Keratinocyte (primary cell): ENCODE data around the gene TMEM270. TPM values are rescaled to one million over a fixed set of nuclear protein-coding genes. Genes with fewer than 3 reads are reported as not detected.
A peak's percentile ranks its signal among the peaks of the same experiment; 100 is the strongest.

Experiments
- DNase-seq: peaks from one replicate; pipeline ENCODE4 v3.0.0-alpha.2; 2011; ENCODE audit warnings: low read depth, missing footprints, low spot score
- FAIRE-seq: peaks from 2 replicates; lab custom pipeline; 2011; peaks lifted over from hg19 to GRCh38; lab: Jason Lieb, UNC
- H2AFZ ChIP-seq: 2 replicates; pipeline ENCODE4 v1.6.0; 2012; ENCODE audit warnings: low read length, control low read depth, inconsistent platforms; ENCODE audit not compliant: control insufficient read depth
- H3K27ac ChIP-seq: 2 replicates; pipeline ENCODE4 v1.5.1; 2011; ENCODE audit warnings: low read length; ENCODE audit not compliant: control insufficient read depth, insufficient read depth
- H3K27me3 ChIP-seq: 3 replicates; pipeline ENCODE4 v1.6.0; 2011; ENCODE audit warnings: low read length; ENCODE audit not compliant: control insufficient read depth, insufficient read depth; ENCODE audit errors: extremely low read depth
- H3K36me3 ChIP-seq, 2 experiments: 2 replicates in 1 of 2; 3 replicates in 1 of 2; pipeline ENCODE4 v1.5.1; 2011; ENCODE audit warnings: low read length in 2 of 2, mild to moderate bottlenecking in 1 of 2; ENCODE audit not compliant: control insufficient read depth in 2 of 2, insufficient read depth in 2 of 2; ENCODE audit errors: extremely low read depth in 1 of 2
- H3K4me1 ChIP-seq: 3 replicates; pipeline ENCODE4 v1.5.1; 2011; ENCODE audit warnings: low read length; ENCODE audit not compliant: control insufficient read depth, insufficient read depth; ENCODE audit errors: extremely low read depth
- H3K4me2 ChIP-seq: 3 replicates; pipeline ENCODE4 v1.6.0; 2011; ENCODE audit warnings: low read depth, low read length; ENCODE audit not compliant: control insufficient read depth, insufficient read depth; ENCODE audit errors: extremely low read depth
- H3K4me3 ChIP-seq, 3 experiments: fragments of 200-600 bp in 1 of 3; sonication (generic) in 1 of 3; 2 replicates in 2 of 3; 3 replicates in 1 of 3; pipeline ENCODE4 v1.5.1; 2011 to 2016; ENCODE audit warnings: low read length in 3 of 3, mild to moderate bottlenecking in 3 of 3, control low read depth in 2 of 3, inconsistent platforms in 1 of 3, low read depth in 1 of 3, mixed read lengths in 1 of 3, mixed run types in 1 of 3, moderate library complexity in 1 of 3; ENCODE audit not compliant: control insufficient read depth in 2 of 3, insufficient read depth in 2 of 3; ENCODE audit errors: extremely low read depth in 1 of 3
- H3K79me2 ChIP-seq: 2 replicates; pipeline ENCODE4 v1.6.0; 2012; ENCODE audit warnings: low read length; ENCODE audit not compliant: control insufficient read depth, insufficient read depth
- H3K9ac ChIP-seq: 3 replicates; pipeline ENCODE4 v1.6.0; 2011; ENCODE audit warnings: low read length; ENCODE audit not compliant: control insufficient read depth, insufficient read depth; ENCODE audit errors: extremely low read depth
- H3K9me1 ChIP-seq: 3 replicates; pipeline ENCODE4 v1.6.0; 2011; ENCODE audit warnings: low read length; ENCODE audit not compliant: control insufficient read depth, insufficient read depth; ENCODE audit errors: extremely low read depth
- H3K9me3 ChIP-seq: 2 replicates; pipeline ENCODE4 v1.5.1; 2012; ENCODE audit warnings: low read depth, low read length; ENCODE audit not compliant: control insufficient read depth
- H4K20me1 ChIP-seq: 3 replicates; pipeline ENCODE4 v1.6.0; 2011; ENCODE audit warnings: low read length; ENCODE audit not compliant: control insufficient read depth, insufficient read depth; ENCODE audit errors: extremely low read depth
- CTCF ChIP-seq, 3 experiments: IDR thresholded peaks in 1 of 3; conservative IDR thresholded peaks in 1 of 3; optimal IDR thresholded peaks in 1 of 3; 2 replicates in 2 of 3; 3 replicates in 1 of 3; pipeline versions ENCODE3 to v1.5.1; 2011; ENCODE audit warnings: low read length in 3 of 3, mild to moderate bottlenecking in 3 of 3, moderate library complexity in 2 of 3, control low read depth in 1 of 3, inconsistent platforms in 1 of 3; ENCODE audit not compliant: insufficient read depth in 2 of 3; ENCODE audit errors: extremely low read depth in 1 of 3
- EZH2 ChIP-seq: IDR thresholded peaks from one replicate; pipeline ENCODE4 v1.6.1; 2012; ENCODE audit warnings: inconsistent platforms, mild to moderate bottlenecking, low read length, moderate library complexity
- dilution Hi-C: fragments of 300-500 bp; cut with MboI; formaldehyde crosslinking; loops from one replicate; pipeline ENCODE4 v1.7.0; 2020; ENCODE audit warnings: low sequenced_read_pairs; ENCODE audit not compliant: extremely low pct_ligation_motif_present
- polyA plus RNA-seq, 5 experiments: library from polyadenylated mRNA; depleted of rRNA in 3 of 5; stranded (reverse) in 3 of 5; stranded (forward) in 1 of 5; unstranded in 1 of 5; fragments of >200 nt; gene quantifications; 1 replicate in 1 of 5; 2 replicates in 3 of 5; 3 replicates in 1 of 5; pipeline versions ENCODE4 v1.2.1 to v1.2.3, GENCODE V29; 2011 to 2012; ENCODE audit warnings: missing spikeins in 2 of 5, low read depth in 1 of 5, low replicate concordance in 1 of 5

TMEM270 gene
- polyA plus RNA-seq, 1 donor (not counting 4 experiments of a cell fraction or from before 2014, with no cell fraction given): not detected

DNA sequence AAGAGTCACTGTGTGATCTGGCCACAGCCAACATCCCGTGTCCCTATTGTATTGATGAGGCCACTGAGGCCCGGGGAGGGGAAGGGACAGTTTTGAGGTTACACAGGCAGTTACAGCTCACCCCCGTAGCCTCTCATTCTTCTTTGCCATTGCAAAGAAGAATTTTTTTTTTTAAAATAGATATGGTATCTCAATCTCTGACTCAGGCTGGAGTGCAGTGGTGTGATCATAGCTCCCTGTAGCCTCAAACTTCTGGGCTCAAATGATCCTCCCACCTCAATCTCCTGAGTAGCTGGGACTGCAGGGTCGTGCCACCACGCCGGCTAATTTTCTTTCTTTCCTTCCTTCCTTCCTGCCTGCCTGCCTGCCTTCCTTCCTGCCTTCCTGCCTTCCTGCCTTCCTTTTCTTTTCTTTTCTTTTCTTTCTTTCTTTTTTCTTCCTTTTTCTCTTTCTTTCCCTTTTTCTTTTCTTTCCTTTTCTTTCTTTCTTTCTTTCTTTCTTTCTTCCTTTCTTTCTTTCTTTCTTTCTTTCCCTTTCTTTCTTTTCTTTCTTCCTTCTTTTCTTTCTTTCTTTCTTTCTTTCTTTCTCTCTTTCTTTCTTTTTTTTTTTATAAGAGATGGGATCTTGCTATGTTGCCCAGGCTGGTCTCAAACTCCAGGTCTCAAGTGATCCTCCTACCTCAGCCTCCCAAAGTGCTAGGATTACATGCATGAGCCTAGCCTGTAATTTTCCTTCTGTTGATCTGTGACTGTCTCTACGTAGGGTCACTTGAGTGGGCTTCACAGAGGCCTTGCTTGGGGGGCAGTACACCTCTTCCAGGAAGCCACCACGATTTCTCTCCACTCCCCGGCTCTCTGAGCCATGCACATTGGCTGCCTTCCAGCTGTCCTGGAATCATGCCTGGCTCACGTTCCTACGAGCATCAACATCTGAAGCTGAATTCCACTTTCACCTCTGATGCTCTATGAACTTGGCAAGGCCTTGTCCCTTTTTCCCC is 31.3 kb downstream of the TMEM270 start:
- peaks cover 22% of the 10 kb centered on the region for H3K27me3 ChIP-seq
- dilution Hi-C loops: no loop called here
- H2AFZ ChIP-seq: no peak overlapping the region
- H3K79me2 ChIP-seq: no peaks in the 10 kb centered on the region
- peaks cover 5% of the 10 kb centered on the region for H3K4me1 ChIP-seq
- H3K36me3 ChIP-seq: no peaks in the 10 kb centered on the region
- TF ChIP-seq EZH2: no peak
- TF ChIP-seq CTCF (optimal IDR thresholded peaks at IDR 0.05 in 1 of 3, IDR thresholded peaks at IDR 0.05 in 1 of 3, conservative IDR thresholded peaks at IDR 0.05 in 1 of 3; ENCODE audit: extremely low read depth in 1 of 3, insufficient read depth in 2 of 3, low read length in 3 of 3): no peak
- H3K4me2 ChIP-seq: no peak overlapping the region
- H3K9ac ChIP-seq: no peak overlapping the region
- no peak for FAIRE-seq
- no peaks in the 10 kb centered on the region for H3K9me1 ChIP-seq
- no peaks in the 10 kb centered on the region for H3K9me3 ChIP-seq
- H3K4me3 ChIP-seq: no peak overlapping the region
- H4K20me1 ChIP-seq: no peaks in the 10 kb centered on the region
- no peak for DNase-seq
- H3K27ac ChIP-seq: no peak overlapping the region

- dilution Hi-C loops: no loop called here
- no peaks in the 10 kb centered on the region for H4K20me1 ChIP-seq
Observed at GRCh38 chr7:73893342-73894101, 32.6 kb downstream of the TMEM270 start.

More at GRCh38 chr7:73893342-73894101, 32.6 kb downstream of the TMEM270 start:
- TF ChIP-seq EZH2 (peak; percentile 55), CTCF (optimal IDR thresholded peaks at IDR 0.05 in 1 of 3, IDR thresholded peaks at IDR 0.05 in 1 of 3, conservative IDR thresholded peaks at IDR 0.05 in 1 of 3; ENCODE audit: extremely low read depth in 1 of 3, insufficient read depth in 2 of 3, low read length in 3 of 3) (no peak)
- FAIRE-seq: no peak
- H3K4me3 ChIP-seq: no peak overlapping the region
- peaks cover 5% of the 10 kb centered on the region for H3K4me1 ChIP-seq
- H3K9me1 ChIP-seq: no peaks in the 10 kb centered on the region
- H3K27me3 ChIP-seq: peaks cover 17% of the 10 kb centered on the region
- H3K79me2 ChIP-seq: no peaks in the 10 kb centered on the region
- no peak for DNase-seq
- H3K4me2 ChIP-seq: no peak overlapping the region
- H3K9me3 ChIP-seq: no peaks in the 10 kb centered on the region
- H3K36me3 ChIP-seq: no peaks in the 10 kb centered on the region
- H3K27ac ChIP-seq: no peak overlapping the region
- no peak overlapping the region for H2AFZ ChIP-seq
- H3K9ac ChIP-seq: no peak overlapping the region
